Upper lobe of left lung (tissue), 4 donors: ENCODE results near the gene KMT2C.

Experiments used
- EP300 ChIP-seq, 4 donors: sonication (generic); formaldehyde crosslinking; IDR thresholded peaks; one replicate each; pipeline ENCODE4 v1.5.1; 2017; ENCODE audit warnings: antibody characterized with exemption in 4 of 4, control low read depth in 2 of 4
- TF ChIP-seq, protein P1 (sequence below), 6 experiments: fragments of 450-650 bp in 4 of 6; fragments of 200-600 bp in 2 of 6; sonication (generic) in 2 of 6; IDR thresholded peaks; one replicate each; pipeline ENCODE4 v1.5.1; 2016 to 2019; ENCODE audit warnings: antibody characterized with exemption in 6 of 6

- TF ChIP-seq, protein P1, sequence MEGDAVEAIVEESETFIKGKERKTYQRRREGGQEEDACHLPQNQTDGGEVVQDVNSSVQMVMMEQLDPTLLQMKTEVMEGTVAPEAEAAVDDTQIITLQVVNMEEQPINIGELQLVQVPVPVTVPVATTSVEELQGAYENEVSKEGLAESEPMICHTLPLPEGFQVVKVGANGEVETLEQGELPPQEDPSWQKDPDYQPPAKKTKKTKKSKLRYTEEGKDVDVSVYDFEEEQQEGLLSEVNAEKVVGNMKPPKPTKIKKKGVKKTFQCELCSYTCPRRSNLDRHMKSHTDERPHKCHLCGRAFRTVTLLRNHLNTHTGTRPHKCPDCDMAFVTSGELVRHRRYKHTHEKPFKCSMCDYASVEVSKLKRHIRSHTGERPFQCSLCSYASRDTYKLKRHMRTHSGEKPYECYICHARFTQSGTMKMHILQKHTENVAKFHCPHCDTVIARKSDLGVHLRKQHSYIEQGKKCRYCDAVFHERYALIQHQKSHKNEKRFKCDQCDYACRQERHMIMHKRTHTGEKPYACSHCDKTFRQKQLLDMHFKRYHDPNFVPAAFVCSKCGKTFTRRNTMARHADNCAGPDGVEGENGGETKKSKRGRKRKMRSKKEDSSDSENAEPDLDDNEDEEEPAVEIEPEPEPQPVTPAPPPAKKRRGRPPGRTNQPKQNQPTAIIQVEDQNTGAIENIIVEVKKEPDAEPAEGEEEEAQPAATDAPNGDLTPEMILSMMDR (IDR thresholded peaks at IDR 0.05): no peak
- TF ChIP-seq EP300 (IDR thresholded peaks at IDR 0.05): no peak
These were observed 232.7 kb downstream of the KMT2C start for GRCh38 chr7:152203095-152203494.
